Measurements from ENCODE around the gene CCZ1B. TPM values are rescaled to one million over a fixed set of nuclear protein-coding genes. Genes with fewer than 3 reads are reported as not detected.
A peak's percentile ranks its signal among the peaks of the same experiment; 100 is the strongest.
"Not testable (repeated sequence)": the region's sequence is repeated elsewhere in the genome, so short reads cannot be mapped to it uniquely, and the experiment has no call there.

The CCZ1B gene
- total RNA-seq, 1 experiment from 2014 or later: 54.5 TPM

DNA sequence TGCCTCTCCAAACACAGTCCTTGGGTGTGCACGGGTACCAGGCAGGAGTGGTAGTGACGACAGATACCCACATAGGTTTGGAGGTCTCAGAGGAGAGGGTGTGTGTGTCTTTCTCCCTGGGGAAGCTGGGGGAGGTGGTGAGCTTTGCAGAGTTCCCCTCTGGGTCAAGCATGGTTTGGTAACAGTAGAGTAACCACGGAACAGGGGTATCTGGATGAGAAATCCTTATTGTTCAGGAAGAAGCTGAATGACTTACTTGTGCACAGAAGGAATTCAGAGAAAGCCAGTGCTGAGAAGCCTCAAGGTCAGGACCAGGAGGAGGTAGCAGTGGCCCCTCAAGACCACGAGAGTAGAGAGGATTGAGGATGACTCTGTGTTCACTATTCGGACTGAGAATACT is 3.5 kb upstream of the CCZ1B start:
- H3K27me3 ChIP-seq (ENCODE audit: insufficient read depth, low read length); H3K9ac ChIP-seq (ENCODE audit: low read length); H2AFZ ChIP-seq (ENCODE audit: low read depth, low read length, poor library complexity, severe bottlenecking); H3K9me3 ChIP-seq (ENCODE audit: control insufficient read depth in 1 of 2, insufficient read depth in 1 of 2, low read depth in 1 of 2, low read length in 2 of 2); H4K20me1 ChIP-seq (ENCODE audit: insufficient read depth); H3K79me2 ChIP-seq (ENCODE audit: insufficient read depth, low read length); H3K36me3 ChIP-seq (ENCODE audit: control insufficient read depth in 1 of 2, insufficient read depth in 2 of 2, low read length in 2 of 2); RAD21 ChIA-PET (ENCODE audit: low non-redundant PET in 1 of 2, low total read pairs in 2 of 2, uncharacterized antibody in 2 of 2, unreplicated experiment in 2 of 2); H3K9me2 ChIP-seq (ENCODE audit: insufficient read depth); ATAC-seq; H3K27ac ChIP-seq (ENCODE audit: low read depth, low read length); CTCF ChIA-PET; H3K4me1 ChIP-seq (ENCODE audit: control insufficient read depth in 1 of 2, insufficient read depth in 2 of 2, low read length in 2 of 2); H3K4me2 ChIP-seq (ENCODE audit: low read length); DNase-seq (ENCODE audit: low read depth, low spot score); BruUV-seq (replicated peaks); POLR2A ChIA-PET; H3K4me3 ChIP-seq (replicated peaks in 1 of 2; ENCODE audit: low read depth in 1 of 2, low read length in 2 of 2); intact Hi-C loops (cut with micrococcal nuclease): not testable (repeated sequence)

DNA sequence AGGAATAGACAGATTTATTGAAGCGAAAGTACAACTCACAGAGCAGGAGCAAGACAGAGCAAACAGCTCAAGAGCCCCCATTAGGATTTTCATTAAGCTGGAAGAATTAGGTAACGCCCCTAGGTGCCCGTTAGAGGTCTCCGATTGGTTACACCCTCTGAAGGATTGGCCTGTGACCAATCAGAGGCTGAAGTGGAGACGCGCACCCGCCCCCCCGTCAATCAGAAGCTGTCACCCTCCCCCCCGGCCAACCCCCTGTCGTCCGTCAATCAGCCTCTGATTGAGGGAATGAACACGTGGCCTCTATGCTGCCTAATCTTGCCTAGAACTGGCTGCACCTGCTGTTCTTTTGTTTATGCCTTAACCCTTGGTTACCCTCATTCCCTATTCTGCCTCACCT is 1.1 kb upstream of the CCZ1B start:
- H3K9ac ChIP-seq (ENCODE audit: low read length); H3K27me3 ChIP-seq (ENCODE audit: insufficient read depth, low read length); intact Hi-C loops (cut with micrococcal nuclease); CTCF ChIA-PET; H4K20me1 ChIP-seq (ENCODE audit: insufficient read depth); BruUV-seq (replicated peaks); H3K4me3 ChIP-seq (replicated peaks in 1 of 2; ENCODE audit: low read depth in 1 of 2, low read length in 2 of 2); H3K27ac ChIP-seq (ENCODE audit: low read depth, low read length); H3K9me3 ChIP-seq (ENCODE audit: control insufficient read depth in 1 of 2, insufficient read depth in 1 of 2, low read depth in 1 of 2, low read length in 2 of 2); H3K4me1 ChIP-seq (ENCODE audit: control insufficient read depth in 1 of 2, insufficient read depth in 2 of 2, low read length in 2 of 2); RAD21 ChIA-PET (ENCODE audit: low non-redundant PET in 1 of 2, low total read pairs in 2 of 2, uncharacterized antibody in 2 of 2, unreplicated experiment in 2 of 2); POLR2A ChIA-PET; H3K9me2 ChIP-seq (ENCODE audit: insufficient read depth); H3K36me3 ChIP-seq (ENCODE audit: control insufficient read depth in 1 of 2, insufficient read depth in 2 of 2, low read length in 2 of 2); H3K79me2 ChIP-seq (ENCODE audit: insufficient read depth, low read length); H2AFZ ChIP-seq (ENCODE audit: low read depth, low read length, poor library complexity, severe bottlenecking): not testable (repeated sequence)
- ATAC-seq (peak; percentile 58), DNase-seq (ENCODE audit: low read depth, low spot score) (peak; percentile 8)
- H3K4me2 ChIP-seq (ENCODE audit: low read length): peak overlapping the region; percentile 19; the same call in 1 of the 2 replicates
- TF ChIP-seq, protein P1, sequence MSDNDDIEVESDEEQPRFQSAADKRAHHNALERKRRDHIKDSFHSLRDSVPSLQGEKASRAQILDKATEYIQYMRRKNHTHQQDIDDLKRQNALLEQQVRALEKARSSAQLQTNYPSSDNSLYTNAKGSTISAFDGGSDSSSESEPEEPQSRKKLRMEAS (IDR thresholded peaks at IDR 0.05): 0 out of 2 replicates have a peak, but pooled peaks have one; percentile 16

DNA sequence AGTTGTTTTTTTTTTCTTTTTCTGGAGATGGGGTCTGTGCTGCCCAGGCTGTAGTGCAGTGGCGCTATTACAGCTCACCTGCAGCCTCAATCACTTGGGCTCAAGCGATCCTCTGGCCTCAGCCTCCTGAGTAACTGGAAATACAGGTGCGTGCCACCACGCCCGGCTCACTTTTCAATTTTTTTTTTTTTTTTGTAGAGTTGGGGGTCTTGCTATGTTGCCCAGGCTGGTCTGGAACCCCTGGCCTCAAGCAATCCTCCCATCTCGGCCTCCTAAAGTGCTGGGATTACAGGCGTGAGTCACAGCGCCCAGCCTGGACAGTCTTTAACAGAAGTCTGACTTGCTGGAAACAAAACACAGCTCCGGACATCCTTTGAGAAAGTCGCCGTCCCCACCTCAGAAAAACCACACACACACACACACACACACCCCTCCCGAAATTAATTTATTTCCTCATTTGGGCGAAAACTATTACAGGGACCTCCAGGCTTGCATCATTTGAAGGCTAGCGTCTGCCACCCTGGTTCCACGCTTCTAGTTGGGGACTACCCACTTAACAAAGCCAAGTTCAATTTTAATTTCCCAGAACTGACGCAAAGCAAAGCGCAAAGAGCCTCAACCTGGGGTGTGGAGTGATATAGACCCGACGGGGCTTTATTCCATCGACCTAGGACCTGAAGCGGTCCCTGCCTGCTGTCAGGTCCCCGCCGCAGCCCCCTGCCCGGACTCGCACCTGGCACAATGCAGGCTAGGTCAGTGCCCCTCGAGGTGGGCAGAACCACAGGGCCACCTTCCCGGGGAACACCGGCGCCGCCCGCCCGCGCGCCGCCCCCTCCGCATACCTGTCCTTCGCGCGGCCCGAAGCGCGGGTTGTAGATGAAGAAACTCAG is 594 bp downstream of the CCZ1B start:
- H3K27ac ChIP-seq (ENCODE audit: low read depth, low read length); H3K9me2 ChIP-seq (ENCODE audit: insufficient read depth); BruUV-seq (replicated peaks); CTCF ChIA-PET; RAD21 ChIA-PET (ENCODE audit: low non-redundant PET in 1 of 2, low total read pairs in 2 of 2, uncharacterized antibody in 2 of 2, unreplicated experiment in 2 of 2); DNase-seq (ENCODE audit: low read depth, low spot score); POLR2A ChIA-PET; H3K4me1 ChIP-seq (ENCODE audit: control insufficient read depth in 1 of 2, insufficient read depth in 2 of 2, low read length in 2 of 2); H3K27me3 ChIP-seq (ENCODE audit: insufficient read depth, low read length); H2AFZ ChIP-seq (ENCODE audit: low read depth, low read length, poor library complexity, severe bottlenecking); H3K79me2 ChIP-seq (ENCODE audit: insufficient read depth, low read length); H3K9me3 ChIP-seq (ENCODE audit: control insufficient read depth in 1 of 2, insufficient read depth in 1 of 2, low read depth in 1 of 2, low read length in 2 of 2); H3K36me3 ChIP-seq (ENCODE audit: control insufficient read depth in 1 of 2, insufficient read depth in 2 of 2, low read length in 2 of 2); intact Hi-C loops (cut with micrococcal nuclease); H4K20me1 ChIP-seq (ENCODE audit: insufficient read depth): not testable (repeated sequence)
- Histone ChIP-seq H3K9ac (ENCODE audit: low read length) (peak overlapping the region; percentile 47; the same call in 1 of the 2 replicates), H3K4me2 (ENCODE audit: low read length) (peak overlapping the region; percentile 65), H3K4me3 (replicated peaks in 1 of 2; ENCODE audit: low read depth in 1 of 2, low read length in 2 of 2) (peak overlapping the region; percentile 34 to 58)
- peak; percentile 65 for ATAC-seq

GRCh38 chr7:6821622-6822021 is 4.5 kb downstream of the CCZ1B start:
- H3K27me3 ChIP-seq (ENCODE audit: insufficient read depth, low read length); BruUV-seq (replicated peaks); H3K9me3 ChIP-seq (ENCODE audit: control insufficient read depth in 1 of 2, insufficient read depth in 1 of 2, low read depth in 1 of 2, low read length in 2 of 2); ATAC-seq; H3K4me3 ChIP-seq (replicated peaks in 1 of 2; ENCODE audit: low read depth in 1 of 2, low read length in 2 of 2); H3K36me3 ChIP-seq (ENCODE audit: control insufficient read depth in 1 of 2, insufficient read depth in 2 of 2, low read length in 2 of 2); H3K4me1 ChIP-seq (ENCODE audit: control insufficient read depth in 1 of 2, insufficient read depth in 2 of 2, low read length in 2 of 2); DNase-seq (ENCODE audit: low read depth, low spot score); intact Hi-C loops (cut with micrococcal nuclease); H4K20me1 ChIP-seq (ENCODE audit: insufficient read depth); POLR2A ChIA-PET; CTCF ChIA-PET; H3K79me2 ChIP-seq (ENCODE audit: insufficient read depth, low read length); H3K4me2 ChIP-seq (ENCODE audit: low read length); H3K27ac ChIP-seq (ENCODE audit: low read depth, low read length); H3K9ac ChIP-seq (ENCODE audit: low read length); H2AFZ ChIP-seq (ENCODE audit: low read depth, low read length, poor library complexity, severe bottlenecking); RAD21 ChIA-PET (ENCODE audit: low non-redundant PET in 1 of 2, low total read pairs in 2 of 2, uncharacterized antibody in 2 of 2, unreplicated experiment in 2 of 2); H3K9me2 ChIP-seq (ENCODE audit: insufficient read depth): not testable (repeated sequence)
